Fibroblast of pulmonary artery (primary cell): ENCODE results near the gene GZMA.

ENCODE experiments used
- DNase-seq: peaks from one replicate; pipeline ENCODE4 v3.0.0-alpha.2; 2010; ENCODE audit warnings: low read depth
- H3K4me3 ChIP-seq: replicated peaks from 2 replicates; pipeline ENCODE4 v1.5.1; 2011; ENCODE audit warnings: low read depth, mild to moderate bottlenecking, control low read depth, low read length, moderate library complexity
- CTCF ChIP-seq: IDR thresholded peaks from 2 replicates; pipeline ENCODE4 v1.5.1; 2011; ENCODE audit warnings: mild to moderate bottlenecking, control low read depth, low read length, inconsistent platforms; ENCODE audit errors: missing control alignments

The GZMA gene

GRCh38 chr5:55140908-55141665, 38.6 kb downstream of the GZMA start:
- no peak for TF ChIP-seq CTCF
- no peak overlapping the region for H3K4me3 ChIP-seq
- no peak for DNase-seq

DNA sequence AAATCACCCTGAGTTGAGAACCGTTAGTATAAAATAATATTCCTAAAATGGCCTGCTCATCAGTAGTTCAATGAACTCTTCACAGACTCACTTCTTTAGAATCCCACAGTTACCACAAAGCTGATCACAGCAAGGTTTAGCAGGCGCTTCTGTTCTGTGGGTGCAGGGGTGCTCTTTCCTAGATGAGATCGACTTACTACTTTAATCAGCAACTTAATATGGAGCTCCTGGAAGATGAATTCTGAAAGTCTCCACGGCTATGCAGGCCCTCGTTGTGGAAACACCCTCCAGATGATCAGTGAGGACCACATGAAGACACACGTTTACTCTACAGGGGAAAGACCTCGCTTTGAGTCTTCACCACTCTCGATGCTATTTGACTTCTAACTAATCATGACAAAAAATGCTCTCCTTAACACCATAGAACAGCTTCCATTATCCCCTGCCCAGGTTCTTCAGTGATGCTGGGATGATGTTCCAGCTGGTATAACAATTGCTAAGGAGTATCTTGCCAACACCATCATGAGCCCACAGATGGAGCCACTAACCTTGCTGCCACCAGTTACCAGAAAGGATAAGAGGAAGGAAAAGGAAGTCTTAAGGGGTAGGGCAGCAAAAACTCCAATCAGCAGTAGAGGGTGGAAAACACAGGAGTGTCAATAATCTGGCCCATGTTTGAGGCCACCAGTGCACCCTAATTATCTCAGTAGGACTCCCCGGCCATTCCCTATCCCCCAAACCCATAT, 39.7 kb downstream of the GZMA start:
- H3K4me3 ChIP-seq = no peak overlapping the region
- DNase-seq = no peak
- TF ChIP-seq CTCF = no peak

- no peak for TF ChIP-seq CTCF
- no peak overlapping the region for H3K4me3 ChIP-seq
- no peak for DNase-seq
Observed at GRCh38 chr5:55143624-55144023, 41.2 kb downstream of the GZMA start.

DNA sequence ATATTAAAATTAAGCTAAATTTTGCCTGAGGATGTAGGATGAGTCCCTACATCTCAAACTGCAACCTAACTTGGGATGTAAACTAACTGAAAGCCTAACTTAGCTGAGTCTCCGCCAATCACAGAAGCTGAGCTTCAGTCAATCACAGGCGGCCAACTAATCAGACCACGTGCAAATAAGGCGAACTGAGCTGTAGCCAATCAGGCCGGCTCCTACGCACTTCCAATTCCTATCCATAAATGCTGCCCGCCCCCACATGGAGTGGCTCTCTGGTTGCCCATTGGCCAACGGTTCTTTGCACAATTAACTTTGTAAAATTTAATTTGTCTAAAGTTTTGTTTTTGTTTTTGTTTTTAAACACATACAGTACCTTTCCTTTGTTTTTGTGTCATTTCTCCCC, 43.6 kb downstream of the GZMA start:
- DNase-seq = no peak
- H3K4me3 ChIP-seq = no peak overlapping the region
- TF ChIP-seq CTCF = no peak

GRCh38 chr5:55146543-55147151, 44.2 kb downstream of the GZMA start:
- DNase-seq = peak; percentile 90
- TF ChIP-seq CTCF = peak; percentile 99
- H3K4me3 ChIP-seq = no peak overlapping the region

DNA sequence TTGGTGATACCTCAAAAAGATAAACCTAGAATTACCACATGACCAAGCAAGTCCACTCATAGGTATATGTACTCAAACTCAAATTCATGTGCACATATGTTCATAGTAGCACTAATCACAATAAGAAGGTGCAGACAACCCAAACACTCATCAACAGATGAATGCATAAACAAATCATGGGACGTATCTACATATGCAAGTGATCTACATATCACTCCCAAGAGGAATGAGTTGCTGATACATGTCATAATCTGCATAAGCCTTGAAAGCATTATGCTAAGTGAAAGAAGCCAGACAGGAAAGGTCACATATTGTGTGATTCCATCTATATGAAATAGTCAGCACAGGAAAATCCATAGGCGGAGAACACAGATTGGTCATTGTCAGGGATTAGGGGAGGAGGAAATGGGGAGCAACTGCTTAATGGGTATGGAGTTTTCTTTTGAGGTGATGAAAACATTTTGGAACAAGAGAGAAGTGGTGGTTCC, 46.9 kb downstream of the GZMA start:
- no peak for TF ChIP-seq CTCF
- no peak for DNase-seq

More for the DNA sequence above, 46.9 kb downstream of the GZMA start:
- no peak overlapping the region for H3K4me3 ChIP-seq
